22Rv1 (cell line): ENCODE measurements around the gene GAN.

ENCODE experiments used
- ZFX ChIP-seq: fragments of 450-650 bp; IDR thresholded peaks from 2 replicates; pipeline ENCODE4 v1.6.1; 2017; ENCODE audit warnings: antibody characterized with exemption, borderline replicate concordance
- TF ChIP-seq, protein P1 (sequence below): fragments of 450-650 bp; IDR thresholded peaks from 2 replicates; pipeline ENCODE4 v1.5.1; 2017; ENCODE audit warnings: mild to moderate bottlenecking

GRCh38 chr16:81388357-81388756, 73.6 kb downstream of the GAN start:
- TF ChIP-seq, protein P1, sequence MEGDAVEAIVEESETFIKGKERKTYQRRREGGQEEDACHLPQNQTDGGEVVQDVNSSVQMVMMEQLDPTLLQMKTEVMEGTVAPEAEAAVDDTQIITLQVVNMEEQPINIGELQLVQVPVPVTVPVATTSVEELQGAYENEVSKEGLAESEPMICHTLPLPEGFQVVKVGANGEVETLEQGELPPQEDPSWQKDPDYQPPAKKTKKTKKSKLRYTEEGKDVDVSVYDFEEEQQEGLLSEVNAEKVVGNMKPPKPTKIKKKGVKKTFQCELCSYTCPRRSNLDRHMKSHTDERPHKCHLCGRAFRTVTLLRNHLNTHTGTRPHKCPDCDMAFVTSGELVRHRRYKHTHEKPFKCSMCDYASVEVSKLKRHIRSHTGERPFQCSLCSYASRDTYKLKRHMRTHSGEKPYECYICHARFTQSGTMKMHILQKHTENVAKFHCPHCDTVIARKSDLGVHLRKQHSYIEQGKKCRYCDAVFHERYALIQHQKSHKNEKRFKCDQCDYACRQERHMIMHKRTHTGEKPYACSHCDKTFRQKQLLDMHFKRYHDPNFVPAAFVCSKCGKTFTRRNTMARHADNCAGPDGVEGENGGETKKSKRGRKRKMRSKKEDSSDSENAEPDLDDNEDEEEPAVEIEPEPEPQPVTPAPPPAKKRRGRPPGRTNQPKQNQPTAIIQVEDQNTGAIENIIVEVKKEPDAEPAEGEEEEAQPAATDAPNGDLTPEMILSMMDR = no peak
- TF ChIP-seq ZFX = no peak
